ENCODE data around the gene IQCF6. TPM values are rescaled to one million over a fixed set of nuclear protein-coding genes. Genes with fewer than 3 reads are reported as not detected.

Gene IQCF6
- total and polyA plus RNA-seq, 11 donors: not detected

DNA sequence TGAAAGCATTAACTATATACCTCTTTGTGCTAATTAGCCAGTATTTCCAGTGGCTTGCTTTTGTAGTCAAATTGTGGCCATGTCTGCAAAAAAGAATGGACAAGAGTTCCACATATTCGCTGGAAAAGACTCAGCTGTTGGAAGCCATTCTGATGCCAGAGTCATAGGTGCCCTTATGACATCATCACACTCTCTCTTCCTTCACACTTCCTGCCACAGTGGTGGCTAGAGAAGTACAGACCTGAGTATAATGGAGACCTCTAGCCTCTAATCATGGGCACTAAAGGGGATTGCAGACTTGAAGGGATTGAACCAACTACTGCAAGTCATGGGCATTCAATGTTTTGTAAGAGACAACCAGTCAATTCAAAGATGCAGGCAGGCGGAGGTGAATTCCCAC lies 38.3 kb upstream of the IQCF6 start:
- 83 to 93% (median 92%) methylated on average over 2 of the region's 2 CpGs for WGBS, 4 donors

DNA sequence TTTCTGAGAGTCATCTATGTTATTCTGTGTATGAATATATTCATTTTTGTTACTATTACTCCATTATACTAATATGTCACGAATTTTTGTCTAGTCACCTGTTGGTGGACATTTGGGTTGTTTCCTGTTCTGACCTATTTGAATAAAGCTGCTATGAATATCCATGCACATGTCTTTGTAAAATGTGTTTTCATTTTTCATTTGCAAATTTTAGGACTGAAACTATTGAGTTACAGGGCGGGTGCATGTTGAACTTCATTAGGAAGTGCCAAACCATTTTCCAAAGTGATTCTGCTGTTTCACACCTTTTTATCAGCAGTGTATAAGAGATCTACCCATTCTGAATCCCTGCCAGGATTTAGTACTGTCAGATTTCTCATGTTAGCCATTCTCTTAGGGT lies 37.7 kb upstream of the IQCF6 start:
- intact Hi-C loops (cut with DNase I): no loop called here

More for the DNA sequence above, 38.3 kb upstream of the IQCF6 start:
- H3K36me3 ChIP-seq: no peaks in the 10 kb centered on the region
- DNase-seq (no peak), ATAC-seq (no peak)
- TF ChIP-seq POLR2A (IDR thresholded peaks at IDR 0.05): no peak
- TF ChIP-seq, protein P1, sequence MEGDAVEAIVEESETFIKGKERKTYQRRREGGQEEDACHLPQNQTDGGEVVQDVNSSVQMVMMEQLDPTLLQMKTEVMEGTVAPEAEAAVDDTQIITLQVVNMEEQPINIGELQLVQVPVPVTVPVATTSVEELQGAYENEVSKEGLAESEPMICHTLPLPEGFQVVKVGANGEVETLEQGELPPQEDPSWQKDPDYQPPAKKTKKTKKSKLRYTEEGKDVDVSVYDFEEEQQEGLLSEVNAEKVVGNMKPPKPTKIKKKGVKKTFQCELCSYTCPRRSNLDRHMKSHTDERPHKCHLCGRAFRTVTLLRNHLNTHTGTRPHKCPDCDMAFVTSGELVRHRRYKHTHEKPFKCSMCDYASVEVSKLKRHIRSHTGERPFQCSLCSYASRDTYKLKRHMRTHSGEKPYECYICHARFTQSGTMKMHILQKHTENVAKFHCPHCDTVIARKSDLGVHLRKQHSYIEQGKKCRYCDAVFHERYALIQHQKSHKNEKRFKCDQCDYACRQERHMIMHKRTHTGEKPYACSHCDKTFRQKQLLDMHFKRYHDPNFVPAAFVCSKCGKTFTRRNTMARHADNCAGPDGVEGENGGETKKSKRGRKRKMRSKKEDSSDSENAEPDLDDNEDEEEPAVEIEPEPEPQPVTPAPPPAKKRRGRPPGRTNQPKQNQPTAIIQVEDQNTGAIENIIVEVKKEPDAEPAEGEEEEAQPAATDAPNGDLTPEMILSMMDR (IDR thresholded peaks at IDR 0.05): no peak
- no peaks in the 10 kb centered on the region for H3K9me3 ChIP-seq
- no peak overlapping the region for H3K4me3 ChIP-seq
- H3K27me3 ChIP-seq: peaks cover 0 to 19% (median 3%) of the 10 kb centered on the region in 9 donors
- intact Hi-C loops (cut with DNase I): no loop called here
- peaks cover 0 to 7% (median 0%) of the 10 kb centered on the region in 12 donors for H3K4me1 ChIP-seq
- H3K27ac ChIP-seq: no peak overlapping the region

DNA sequence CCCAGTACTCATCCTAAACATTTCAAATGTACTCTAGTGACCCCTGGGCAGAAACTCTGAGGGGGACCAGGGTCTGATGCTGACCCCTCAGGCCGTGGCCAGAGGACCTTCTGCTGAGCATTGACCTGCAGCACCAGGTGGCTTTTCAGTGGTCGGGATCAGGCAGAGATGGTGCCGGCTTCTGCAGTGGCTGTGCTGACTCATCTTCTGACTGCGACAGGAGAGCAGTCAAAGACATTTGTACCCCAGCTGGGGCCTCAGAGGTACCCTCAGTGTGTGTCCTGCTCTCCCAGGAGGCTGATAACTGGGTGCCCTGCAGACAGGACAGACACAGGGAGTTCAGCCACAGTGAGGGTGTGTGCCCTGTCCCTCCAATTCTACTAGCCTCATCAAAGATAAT lies 36.6 kb upstream of the IQCF6 start:
- Histone ChIP-seq H3K4me3 (no peak overlapping the region), H3K4me1 (peaks cover 0 to 7% (median 0%) of the 10 kb centered on the region in 12 donors), H3K36me3 (no peaks in the 10 kb centered on the region), H3K27ac (no peak overlapping the region), H3K27me3 (peaks cover 0 to 11% (median 3%) of the 10 kb centered on the region in 9 donors), H3K9me3 (no peaks in the 10 kb centered on the region)
- TF ChIP-seq POLR2A (IDR thresholded peaks at IDR 0.05): no peak
- TF ChIP-seq, protein P1 (IDR thresholded peaks at IDR 0.05): no peak
- ATAC-seq: no peak
- WGBS, 4 donors: 46 to 56% (median 53%) methylated on average over 4 of the region's 4 CpGs
- intact Hi-C loops (cut with DNase I): no loop called here
- no peak for DNase-seq

More for the DNA sequence above, 37.7 kb upstream of the IQCF6 start:
- H3K4me1 ChIP-seq: peaks cover 0 to 7% (median 0%) of the 10 kb centered on the region in 12 donors
- H3K9me3 ChIP-seq: no peaks in the 10 kb centered on the region
- WGBS, 4 donors: 80 to 87% (median 86%) methylated on average over 2 of the region's 2 CpGs
- no peak overlapping the region for H3K27ac ChIP-seq
- no peaks in the 10 kb centered on the region for H3K36me3 ChIP-seq
- TF ChIP-seq, protein P1 (IDR thresholded peaks at IDR 0.05): no peak
- no peak for TF ChIP-seq POLR2A (IDR thresholded peaks at IDR 0.05)
- DNase-seq (no peak), ATAC-seq (no peak)
- no peak overlapping the region for H3K4me3 ChIP-seq
- H3K27me3 ChIP-seq: peaks cover 0 to 15% (median 3%) of the 10 kb centered on the region in 9 donors

DNA sequence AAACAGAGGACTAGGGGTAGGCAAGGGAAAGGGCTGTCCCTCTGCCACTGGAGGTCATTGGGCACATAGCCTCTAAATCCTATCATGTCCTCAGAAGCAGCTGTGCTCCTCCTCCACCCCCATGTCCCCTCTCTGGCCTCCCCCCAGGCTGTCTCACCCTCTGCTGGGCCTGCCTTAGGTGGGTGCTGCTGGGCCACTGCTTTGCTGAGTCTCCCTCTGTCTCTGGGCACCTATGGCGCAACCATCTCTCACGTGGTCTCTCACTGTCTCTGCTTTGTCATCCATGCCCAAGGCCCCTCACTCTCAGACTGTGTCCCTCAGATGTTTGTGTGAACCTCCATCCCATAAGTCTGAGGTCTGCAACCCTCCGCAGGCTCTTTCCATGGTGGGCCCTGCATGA lies 35.0 kb upstream of the IQCF6 start:
- intact Hi-C loops (cut with DNase I): no loop called here
- Histone ChIP-seq H3K9me3 (no peaks in the 10 kb centered on the region), H3K27ac (no peak overlapping the region), H3K27me3 (peaks cover 0 to 3% (median 0%) of the 10 kb centered on the region in 9 donors), H3K4me1 (peaks cover 0 to 7% (median 0%) of the 10 kb centered on the region in 12 donors), H3K36me3 (no peaks in the 10 kb centered on the region), H3K4me3 (no peak overlapping the region)
- TF ChIP-seq, protein P1 (IDR thresholded peaks at IDR 0.05): no peak
- no peak for TF ChIP-seq POLR2A (IDR thresholded peaks at IDR 0.05)
- WGBS, 4 donors: 89 to 97% (median 90%) methylated on average over 3 of the region's 3 CpGs
- ATAC-seq (peak in 1 of 4 donors; percentile 29), DNase-seq (no peak)

Measured in heart left ventricle (tissue), 16 donors.